ENCODE results near the gene ASTN2. TPM values are rescaled to one million over a fixed set of nuclear protein-coding genes. Genes with fewer than 3 reads are reported as not detected.

The ASTN2 gene
- total RNA-seq, 1 donor from 2014 or later, result 15.9 TPM

GRCh38 chr9:116587919-116588318, 826.9 kb downstream of the ASTN2 start:
- Mint-ChIP-seq H3K4me1 (ENCODE audit: unreplicated experiment) (no peaks in the 10 kb centered on the region), H3K27ac (no peak overlapping the region), H3K27me3 (peaks cover 10% of the 10 kb centered on the region), H3K36me3 (peaks cover 24% of the 10 kb centered on the region), H3K9me3 (peaks cover 25% of the 10 kb centered on the region), H3K4me3 (no peak overlapping the region)
- TF ChIP-seq CTCF (conservative IDR thresholded peaks at IDR 0.05), result no peak
- no peak for DNase-seq (ENCODE audit: extremely low spot score, unreplicated experiment)

GRCh38 chr9:116585896-116586295, 829.0 kb downstream of the ASTN2 start:
- peaks cover 24% of the 10 kb centered on the region for H3K36me3 Mint-ChIP-seq
- H3K9me3 Mint-ChIP-seq, result peaks cover 25% of the 10 kb centered on the region
- no peak for DNase-seq (ENCODE audit: extremely low spot score, unreplicated experiment)
- H3K27ac Mint-ChIP-seq, result no peak overlapping the region
- H3K27me3 Mint-ChIP-seq, result peaks cover 8% of the 10 kb centered on the region
- no peak overlapping the region for H3K4me3 Mint-ChIP-seq
- no peak for TF ChIP-seq CTCF (conservative IDR thresholded peaks at IDR 0.05)
- H3K4me1 Mint-ChIP-seq (ENCODE audit: unreplicated experiment), result no peaks in the 10 kb centered on the region

- TF ChIP-seq CTCF (conservative IDR thresholded peaks at IDR 0.05), result no peak
- Mint-ChIP-seq H3K4me1 (ENCODE audit: unreplicated experiment) (peaks cover 6% of the 10 kb centered on the region), H3K9me3 (peaks cover 25% of the 10 kb centered on the region), H3K27me3 (peaks cover 8% of the 10 kb centered on the region), H3K27ac (no peak overlapping the region), H3K36me3 (peaks cover 24% of the 10 kb centered on the region), H3K4me3 (no peak overlapping the region)
- no peak for DNase-seq (ENCODE audit: extremely low spot score, unreplicated experiment)
These were observed 829.7 kb downstream of the ASTN2 start for GRCh38 chr9:116585204-116585603.

- Mint-ChIP-seq H3K27me3 (peaks cover 9% of the 10 kb centered on the region), H3K4me3 (no peak overlapping the region), H3K9me3 (no peaks in the 10 kb centered on the region), H3K36me3 (peaks cover 5% of the 10 kb centered on the region), H3K4me1 (ENCODE audit: unreplicated experiment) (peaks cover 8% of the 10 kb centered on the region), H3K27ac (no peak overlapping the region)
- TF ChIP-seq CTCF (conservative IDR thresholded peaks at IDR 0.05), result no peak
- no peak for DNase-seq (ENCODE audit: extremely low spot score, unreplicated experiment)
These were observed 834.0 kb downstream of the ASTN2 start for GRCh38 chr9:116580853-116581252.

GRCh38 chr9:116576386-116576785, 838.5 kb downstream of the ASTN2 start:
- DNase-seq (ENCODE audit: extremely low spot score, unreplicated experiment), result no peak
- Mint-ChIP-seq H3K4me1 (ENCODE audit: unreplicated experiment) (peaks cover 20% of the 10 kb centered on the region), H3K9me3 (no peaks in the 10 kb centered on the region), H3K27me3 (peaks cover 4% of the 10 kb centered on the region), H3K4me3 (no peak overlapping the region), H3K27ac (no peak overlapping the region), H3K36me3 (no peaks in the 10 kb centered on the region)
- no peak for TF ChIP-seq CTCF (conservative IDR thresholded peaks at IDR 0.05)
